ENCODE results near the gene AKT1. TPM values are rescaled to one million over a fixed set of nuclear protein-coding genes. Genes with fewer than 3 reads are reported as not detected.

The AKT1 gene
- polyA plus RNA-seq, 3 donors from 2014 or later: 14.8 to 23.3 (median 21.3) TPM

DNA sequence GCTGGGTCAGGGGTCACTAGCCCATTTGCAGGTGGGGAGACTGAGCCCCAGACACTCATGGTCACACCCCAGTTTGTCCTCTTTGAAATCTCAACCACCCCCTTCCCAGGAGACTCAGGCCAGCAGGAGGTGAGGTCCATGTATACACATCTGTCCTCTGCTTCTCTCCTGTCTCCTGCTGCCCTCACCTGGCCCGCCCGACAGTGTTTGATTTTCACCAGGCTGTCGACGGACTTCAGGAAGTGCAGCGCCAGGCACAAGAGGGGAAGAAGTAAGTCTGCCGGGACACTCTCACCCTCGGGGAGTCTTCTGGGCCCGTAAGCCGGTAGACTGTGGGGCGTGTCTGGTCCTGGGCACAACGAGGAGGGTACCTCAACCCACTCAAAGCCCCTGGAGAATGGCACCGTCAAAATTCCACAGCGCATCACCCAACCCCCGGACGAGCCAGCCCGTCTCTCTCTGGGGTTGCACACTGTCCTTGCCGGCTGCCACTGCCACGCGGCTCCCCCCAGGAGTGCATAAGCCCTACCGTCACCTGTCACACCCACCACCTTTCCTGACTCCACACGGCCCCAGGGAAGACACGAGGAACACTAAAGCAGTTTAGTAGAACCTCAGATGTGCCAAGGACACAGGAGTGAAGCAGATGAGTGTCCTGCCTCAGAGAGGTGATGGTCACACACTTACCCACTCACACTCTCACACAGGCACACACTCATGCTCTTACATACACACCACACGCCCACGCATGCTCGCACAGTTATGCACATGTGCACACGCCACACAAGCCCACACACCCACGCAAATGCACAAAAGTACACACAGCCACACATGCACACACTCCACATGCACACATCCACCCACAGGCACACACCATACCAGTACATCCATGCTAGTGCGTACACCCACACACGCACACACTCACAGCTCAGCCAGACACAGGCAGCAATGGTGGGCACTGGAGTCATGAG, 55.7 kb downstream of the AKT1 start:
- Mint-ChIP-seq H3K27ac (peak overlapping the region in 1 of 6 donors; percentile 4), H3K4me1 (no peaks in the 10 kb centered on the region)
- DNase-seq: no peak

DNA sequence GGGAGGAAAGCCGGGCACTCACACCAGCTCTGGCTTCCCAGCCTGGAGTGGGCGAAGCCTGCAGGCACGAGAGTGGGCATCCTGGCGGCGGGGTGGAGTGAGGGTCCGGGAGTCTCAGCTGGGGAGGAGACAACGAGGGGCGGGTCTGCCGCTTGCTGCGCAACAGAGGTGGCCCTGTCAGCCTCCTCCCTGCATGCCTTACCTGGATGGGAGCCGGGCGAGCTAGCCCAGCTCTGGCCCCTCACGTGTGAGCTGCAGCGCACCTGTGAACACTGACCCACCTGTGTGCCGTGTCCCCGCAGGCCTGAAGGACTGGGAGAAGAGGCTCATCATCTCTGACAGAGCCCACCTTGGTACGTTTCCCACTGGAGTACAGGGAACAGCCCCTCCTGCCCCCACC, 56.5 kb downstream of the AKT1 start:
- Mint-ChIP-seq H3K4me3 (no peak overlapping the region), H3K27me3 (ENCODE audit: low read depth in 3 of 3) (peaks cover 0 to 2% (median 0%) of the 10 kb centered on the region in 3 donors), H3K4me1 (no peaks in the 10 kb centered on the region), H3K27ac (no peak overlapping the region), H3K36me3 (no peaks in the 10 kb centered on the region), H3K9me3 (no peaks in the 10 kb centered on the region)
- no peak for DNase-seq

More for the DNA sequence above, 55.7 kb downstream of the AKT1 start:
- H3K4me3 Mint-ChIP-seq: no peak overlapping the region
- H3K36me3 Mint-ChIP-seq: no peaks in the 10 kb centered on the region
- H3K27me3 Mint-ChIP-seq (ENCODE audit: low read depth in 3 of 3): peaks cover 0 to 2% (median 0%) of the 10 kb centered on the region in 3 donors
- H3K9me3 Mint-ChIP-seq: no peaks in the 10 kb centered on the region

DNA sequence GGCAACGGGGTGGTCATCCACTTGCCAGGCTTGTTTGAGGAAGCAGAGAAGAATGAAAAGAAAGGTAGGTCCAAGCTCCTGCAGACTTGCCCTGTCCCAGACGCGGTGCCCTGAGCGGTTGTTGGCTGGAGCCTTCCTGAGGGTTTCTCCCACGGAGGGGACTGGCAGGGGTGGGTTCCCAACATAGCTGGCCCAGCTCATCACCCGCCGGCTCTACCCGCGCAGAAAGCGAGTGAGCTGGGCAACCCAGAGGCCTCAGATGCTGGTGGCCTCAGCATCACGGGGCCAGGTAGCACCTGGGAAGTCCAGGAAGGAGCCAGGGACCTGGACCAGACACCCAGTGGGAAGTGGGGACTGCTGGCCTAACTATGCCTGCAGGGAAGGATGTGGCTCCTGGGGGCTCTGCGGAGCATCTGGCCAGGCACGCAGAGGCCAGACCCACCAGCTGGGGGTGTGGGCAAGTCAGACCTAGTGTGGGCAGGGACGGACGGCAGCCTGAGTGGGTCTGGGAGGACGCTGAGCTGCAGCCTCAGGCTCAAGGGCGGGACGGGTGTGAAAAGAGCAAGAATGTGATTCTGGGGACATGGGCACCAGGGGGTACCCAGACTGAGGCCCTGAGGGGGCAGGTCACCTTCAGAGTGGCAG, 57.1 kb downstream of the AKT1 start:
- Mint-ChIP-seq H3K27me3 (ENCODE audit: low read depth in 3 of 3) (peaks cover 0 to 2% (median 0%) of the 10 kb centered on the region in 3 donors), H3K27ac (no peak overlapping the region), H3K36me3 (no peaks in the 10 kb centered on the region), H3K9me3 (no peaks in the 10 kb centered on the region), H3K4me1 (no peaks in the 10 kb centered on the region), H3K4me3 (no peak overlapping the region)
- DNase-seq: no peak

DNA sequence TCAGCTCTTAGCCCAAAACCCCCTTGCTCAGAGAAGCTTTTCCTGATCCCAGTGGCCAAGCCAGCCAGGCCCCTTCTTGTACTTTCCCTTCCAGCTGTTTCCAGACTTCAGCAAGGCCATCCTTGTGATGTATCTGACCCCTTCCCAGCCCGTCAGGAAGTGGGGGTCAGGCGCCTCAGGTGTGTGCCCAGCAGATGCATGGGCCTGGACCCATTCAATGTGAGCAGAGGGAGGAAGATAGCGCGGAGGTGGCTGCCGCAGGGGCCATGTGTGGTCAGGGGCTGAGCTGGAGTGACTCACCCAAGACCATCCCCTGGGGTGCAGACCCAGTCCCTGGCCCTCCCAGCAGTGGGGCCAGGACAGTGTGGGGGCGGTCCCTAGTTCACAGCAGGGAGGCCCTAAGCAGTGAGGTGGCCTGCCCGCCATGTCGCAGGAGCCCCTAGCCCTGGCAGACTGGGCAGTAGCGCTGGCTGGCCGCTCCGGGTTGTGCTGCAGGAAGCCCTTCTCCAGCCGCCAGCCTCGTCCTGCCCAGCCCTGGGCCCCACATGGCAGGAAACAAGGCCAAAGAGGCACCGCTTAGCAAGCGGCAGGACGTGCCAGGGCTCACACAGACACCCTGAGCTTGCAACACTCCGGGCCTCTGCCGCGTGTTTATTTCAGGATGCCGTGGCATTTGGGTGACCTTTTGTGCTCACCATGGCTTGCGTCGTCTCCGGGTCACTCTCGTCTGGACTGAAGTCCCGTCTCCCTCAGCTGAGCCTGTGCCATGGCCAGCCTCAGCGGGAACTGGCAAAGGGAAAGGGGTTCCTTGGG, 59.5 kb downstream of the AKT1 start:
- no peak for DNase-seq
- Mint-ChIP-seq H3K4me3 (no peak overlapping the region), H3K4me1 (no peaks in the 10 kb centered on the region), H3K27me3 (ENCODE audit: low read depth in 3 of 3) (peaks cover 0 to 2% (median 0%) of the 10 kb centered on the region in 3 donors), H3K9me3 (no peaks in the 10 kb centered on the region), H3K36me3 (no peaks in the 10 kb centered on the region), H3K27ac (no peak overlapping the region)

GRCh38 chr14:104734991-104735779, 60.4 kb downstream of the AKT1 start:
- H3K9me3 Mint-ChIP-seq: no peaks in the 10 kb centered on the region

DNA sequence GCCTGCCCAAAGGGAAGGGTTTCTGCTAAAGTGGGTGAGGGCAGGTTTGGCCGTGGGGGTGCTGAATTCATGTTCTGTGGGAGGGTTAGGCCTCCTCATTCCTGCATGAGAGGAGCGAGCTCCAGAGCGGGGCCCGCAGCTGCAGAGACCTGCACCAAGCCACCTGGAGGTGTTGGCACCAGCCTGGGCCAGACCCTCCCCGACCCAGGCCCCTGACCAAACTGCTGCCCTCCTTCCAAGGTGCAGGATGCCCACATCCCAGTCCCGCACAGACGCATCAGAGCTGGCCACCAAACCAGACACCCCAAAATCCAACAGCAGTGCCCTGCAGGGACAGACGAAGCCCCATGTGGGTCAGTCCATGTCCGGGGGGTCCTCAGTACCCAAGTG, 61.0 kb downstream of the AKT1 start:
- Mint-ChIP-seq H3K36me3 (no peaks in the 10 kb centered on the region), H3K4me1 (no peaks in the 10 kb centered on the region), H3K27ac (no peak overlapping the region), H3K27me3 (ENCODE audit: low read depth in 3 of 3) (peaks cover 0 to 2% (median 0%) of the 10 kb centered on the region in 3 donors), H3K9me3 (no peaks in the 10 kb centered on the region), H3K4me3 (no peak overlapping the region)
- no peak for DNase-seq

More at GRCh38 chr14:104734991-104735779, 60.4 kb downstream of the AKT1 start:
- no peaks in the 10 kb centered on the region for H3K4me1 Mint-ChIP-seq
- DNase-seq: no peak
- peaks cover 0 to 2% (median 0%) of the 10 kb centered on the region in 3 donors for H3K27me3 Mint-ChIP-seq (ENCODE audit: low read depth in 3 of 3)
- no peak overlapping the region for H3K27ac Mint-ChIP-seq
- no peak overlapping the region for H3K4me3 Mint-ChIP-seq
- H3K36me3 Mint-ChIP-seq: no peaks in the 10 kb centered on the region

GRCh38 chr14:104734051-104734587, 61.4 kb downstream of the AKT1 start:
- DNase-seq: no peak
- peaks cover 0 to 2% (median 0%) of the 10 kb centered on the region in 3 donors for H3K27me3 Mint-ChIP-seq (ENCODE audit: low read depth in 3 of 3)
- H3K4me1 Mint-ChIP-seq: no peaks in the 10 kb centered on the region
- no peaks in the 10 kb centered on the region for H3K9me3 Mint-ChIP-seq
- no peak overlapping the region for H3K27ac Mint-ChIP-seq
- no peaks in the 10 kb centered on the region for H3K36me3 Mint-ChIP-seq
- H3K4me3 Mint-ChIP-seq: no peak overlapping the region

- Mint-ChIP-seq H3K27ac (no peak overlapping the region), H3K4me1 (no peaks in the 10 kb centered on the region), H3K36me3 (no peaks in the 10 kb centered on the region), H3K27me3 (ENCODE audit: low read depth in 3 of 3) (peaks cover 0 to 2% (median 1%) of the 10 kb centered on the region in 3 donors), H3K9me3 (no peaks in the 10 kb centered on the region), H3K4me3 (no peak overlapping the region)
- no peak for DNase-seq
These were observed 62.4 kb downstream of the AKT1 start for GRCh38 chr14:104732931-104733681.

DNA sequence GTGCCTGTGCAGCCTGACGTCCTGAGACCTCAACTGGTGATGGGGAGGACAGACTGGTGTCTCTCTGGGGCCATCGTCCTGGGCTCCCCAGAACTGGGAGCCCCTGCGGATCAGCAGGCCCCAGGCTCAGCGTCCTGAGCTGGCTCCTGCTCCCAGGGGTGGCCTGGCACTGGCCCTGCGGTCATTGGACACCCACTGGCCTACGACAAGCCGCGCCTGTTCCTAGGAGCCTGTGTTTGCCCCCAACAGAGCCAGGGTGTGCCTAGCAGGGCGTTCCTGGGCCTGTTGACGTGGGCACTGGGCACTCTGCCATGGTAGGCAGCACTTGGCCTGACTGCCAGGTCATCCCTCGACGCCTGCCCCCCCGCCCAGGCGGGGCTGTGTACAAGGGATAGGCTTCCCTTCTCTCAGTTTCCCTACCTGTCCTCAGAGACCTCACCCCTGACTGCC, 63.2 kb downstream of the AKT1 start:
- no peaks in the 10 kb centered on the region for H3K9me3 Mint-ChIP-seq
- no peaks in the 10 kb centered on the region for H3K4me1 Mint-ChIP-seq
- no peak overlapping the region for H3K4me3 Mint-ChIP-seq
- H3K27ac Mint-ChIP-seq: no peak overlapping the region
- H3K27me3 Mint-ChIP-seq (ENCODE audit: low read depth in 3 of 3): peaks cover 1 to 3% (median 2%) of the 10 kb centered on the region in 3 donors
- no peaks in the 10 kb centered on the region for H3K36me3 Mint-ChIP-seq
- DNase-seq: no peak

DNA sequence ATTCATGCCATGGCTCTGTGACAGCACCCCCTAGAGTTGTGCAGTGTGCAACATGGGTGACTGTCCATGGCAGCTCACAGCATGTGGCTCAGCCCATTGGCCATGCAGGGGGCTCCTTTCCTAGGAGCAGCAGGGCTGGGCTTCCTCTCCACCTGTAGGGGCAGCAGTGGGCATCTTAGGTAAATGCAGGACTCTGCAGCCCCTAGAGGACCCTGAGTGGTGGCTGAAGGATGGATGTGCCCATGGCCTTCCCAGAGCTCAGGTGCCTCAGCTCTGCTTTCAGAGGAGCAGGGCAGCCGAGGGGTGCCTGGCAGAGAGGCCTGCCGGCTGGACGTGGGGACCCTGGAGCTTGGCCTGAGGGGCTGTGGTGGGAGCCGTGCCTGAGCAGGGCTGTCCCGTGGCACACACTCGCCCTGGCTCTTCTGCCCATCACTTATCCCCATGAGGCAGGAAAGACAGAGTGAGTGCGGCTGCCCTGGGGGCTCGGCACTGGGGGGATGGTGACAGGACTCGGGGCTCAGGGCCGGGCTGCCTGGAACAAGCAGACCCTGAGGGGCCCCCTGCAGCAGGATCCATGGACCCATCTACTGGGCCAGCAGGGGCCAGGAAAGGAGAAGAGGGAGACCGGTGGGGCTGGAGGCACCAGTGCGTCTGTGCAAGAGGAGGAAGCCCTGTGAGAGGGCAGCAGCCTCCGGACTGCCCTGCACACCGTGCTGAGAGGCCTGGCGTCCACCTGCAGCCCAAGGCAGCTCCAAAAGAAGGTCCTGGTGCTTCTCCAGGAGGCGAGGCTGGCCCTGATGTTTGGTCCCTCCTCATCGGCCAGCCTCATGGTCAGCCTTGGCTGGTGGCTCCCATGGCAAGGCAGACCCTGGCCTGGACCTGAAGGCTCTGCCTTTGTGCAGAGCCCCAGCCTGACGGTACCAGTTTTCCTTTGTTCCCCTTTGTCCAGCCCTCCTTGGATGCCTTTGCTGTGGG, 63.9 kb downstream of the AKT1 start:
- Mint-ChIP-seq H3K27ac (no peak overlapping the region), H3K9me3 (no peaks in the 10 kb centered on the region), H3K27me3 (ENCODE audit: low read depth in 3 of 3) (peaks cover 1 to 3% (median 2%) of the 10 kb centered on the region in 3 donors), H3K4me1 (no peaks in the 10 kb centered on the region), H3K36me3 (no peaks in the 10 kb centered on the region), H3K4me3 (no peak overlapping the region)
- DNase-seq: no peak

- no peak overlapping the region for H3K27ac Mint-ChIP-seq
- no peaks in the 10 kb centered on the region for H3K36me3 Mint-ChIP-seq
- H3K27me3 Mint-ChIP-seq (ENCODE audit: low read depth in 3 of 3): peaks cover 0 to 3% (median 1%) of the 10 kb centered on the region in 3 donors
- no peak overlapping the region for H3K4me3 Mint-ChIP-seq
- H3K9me3 Mint-ChIP-seq: no peaks in the 10 kb centered on the region
- H3K4me1 Mint-ChIP-seq: no peaks in the 10 kb centered on the region
- no peak for DNase-seq
These were observed 65.1 kb downstream of the AKT1 start for GRCh38 chr14:104730487-104730886.

Measured in immature natural killer cell (primary cell).